ENCODE data around the gene SCIMP. TPM values are rescaled to one million over a fixed set of nuclear protein-coding genes. Genes with fewer than 3 reads are reported as not detected.

SCIMP gene
- total and polyA plus RNA-seq, 9 of the 15 experiments (the other 6 are each of a cell fraction or from before 2014, with no cell fraction given), result 0.01 to 0.11 (median 0.04) TPM; not detected in 6

DNA sequence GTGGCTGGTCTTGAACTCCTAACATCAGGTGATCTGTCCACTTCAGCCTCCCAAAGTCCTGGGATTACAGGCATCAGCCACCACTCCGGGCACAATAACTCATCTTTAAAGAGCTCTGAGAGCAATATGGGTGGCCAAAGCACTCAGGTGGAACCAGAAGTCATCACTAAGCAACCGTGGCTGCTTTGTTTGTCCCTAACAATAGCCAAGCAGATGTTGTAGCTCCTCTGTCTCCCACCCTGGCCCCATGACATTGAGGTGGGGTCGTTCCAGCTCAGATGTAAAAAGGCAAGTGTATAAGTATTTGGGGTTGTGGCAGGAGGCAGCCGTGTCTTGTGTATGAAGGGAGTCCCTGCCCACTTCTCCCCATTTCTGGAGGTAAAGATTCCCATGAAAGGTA is 3.7 kb upstream of the SCIMP start:
- ChIA-PET CTCF (ENCODE audit: low intra/inter-chr PET ratio) (interaction anchor here (2.0 kb wide), 1 partner anchor 41 kb away, joined by 9 read pairs; no protein-coding TSS in a partner anchor), POLR2A (no interaction called here)
- Histone ChIP-seq H3K27ac (ENCODE audit: extremely low read depth, low read depth, low read length) (no peak overlapping the region), H3K9ac (ENCODE audit: insufficient read depth in 1 of 2, low read depth in 2 of 2, low read length in 2 of 2) (no peak overlapping the region), H3K9me3 (replicated peaks; ENCODE audit: control insufficient read depth, insufficient read depth, low read depth, low read length) (no peaks in the 10 kb centered on the region), H3K79me2 (ENCODE audit: control insufficient read depth, insufficient read depth, low read length) (no peaks in the 10 kb centered on the region), H3K27me3 (ENCODE audit: control insufficient read depth in 2 of 2, insufficient read depth in 2 of 2, low read length in 2 of 2) (peaks cover 0 to 16% of the 10 kb centered on the region in 2 experiments; a peak in 2 of 5 replicates), H3K4me3 (no peak overlapping the region), H3K36me3 (ENCODE audit: control insufficient read depth, insufficient read depth, low read length) (no peaks in the 10 kb centered on the region), H3K9me1 (ENCODE audit: control insufficient read depth, insufficient read depth, low read length) (no peaks in the 10 kb centered on the region), H3K4me1 (replicated peaks in 1 of 2; ENCODE audit: control insufficient read depth in 2 of 2, insufficient read depth in 2 of 2, low read length in 2 of 2) (no peaks in the 10 kb centered on the region; a peak in 1 of 5 replicates), H3K4me2 (ENCODE audit: insufficient read depth, low read length) (no peak overlapping the region), H2AFZ (ENCODE audit: low read depth, low read length) (no peak overlapping the region), H4K20me1 (replicated peaks; ENCODE audit: control insufficient read depth, insufficient read depth, low read length) (no peaks in the 10 kb centered on the region)
- in situ Hi-C loops (cut with MboI), result loop anchor here (25.0 kb wide), 1 partner anchor 1199 kb away; the partner anchor contains the start of genes AIPL1 and PIMREG
- FAIRE-seq, result no peak
- intact Hi-C loops (cut with micrococcal nuclease), result no loop called here
- DNase-seq (ENCODE audit: extremely low read depth in 1 of 4, low spot score in 3 of 4), result no peak
- 7% methylated on average over 4 of the region's 4 CpGs for WGBS (ENCODE audit: insufficient coverage, low coverage, missing lambda C conversion rate)
- BruUV-seq (replicated peaks), result no TSS peak
- no peak for TF ChIP-seq TFE3 (CRISPR knock-in tag; IDR thresholded peaks at IDR 0.05)
- TF ChIP-seq TCF3 (CRISPR knock-in tag; IDR thresholded peaks at IDR 0.05), result no peak
- TF ChIP-seq SLC30A9 (CRISPR knock-in tag; IDR thresholded peaks at IDR 0.05), result no peak
- TF ChIP-seq RNF2 (IDR thresholded peaks at IDR 0.05), result no peak
- no peak for TF ChIP-seq IFI16 (CRISPR knock-in tag; IDR thresholded peaks at IDR 0.05)
- no peak for ATAC-seq
